Stimulated activated naive CD8-positive, alpha-beta T cell treated with anti-CD3 and anti-CD28 coated beads, Interleukin-15, Interleukin-2, amounts not matched to agents 100 U/mL and 50 U/mL, for 24 hours (primary cell): Measurements from ENCODE around the gene SLCO3A1.
A peak's percentile ranks its signal among the peaks of the same experiment; 100 is the strongest.

Experiments
- ATAC-seq: fragments of 150-1000 bp; cut with Tn5 transposase; one replicate; pipeline ENCODE4 v1.10.0; 2021
- DNase-seq: peaks from one replicate; pipeline ENCODE4 v3.0.0; 2021

The SLCO3A1 gene

DNA sequence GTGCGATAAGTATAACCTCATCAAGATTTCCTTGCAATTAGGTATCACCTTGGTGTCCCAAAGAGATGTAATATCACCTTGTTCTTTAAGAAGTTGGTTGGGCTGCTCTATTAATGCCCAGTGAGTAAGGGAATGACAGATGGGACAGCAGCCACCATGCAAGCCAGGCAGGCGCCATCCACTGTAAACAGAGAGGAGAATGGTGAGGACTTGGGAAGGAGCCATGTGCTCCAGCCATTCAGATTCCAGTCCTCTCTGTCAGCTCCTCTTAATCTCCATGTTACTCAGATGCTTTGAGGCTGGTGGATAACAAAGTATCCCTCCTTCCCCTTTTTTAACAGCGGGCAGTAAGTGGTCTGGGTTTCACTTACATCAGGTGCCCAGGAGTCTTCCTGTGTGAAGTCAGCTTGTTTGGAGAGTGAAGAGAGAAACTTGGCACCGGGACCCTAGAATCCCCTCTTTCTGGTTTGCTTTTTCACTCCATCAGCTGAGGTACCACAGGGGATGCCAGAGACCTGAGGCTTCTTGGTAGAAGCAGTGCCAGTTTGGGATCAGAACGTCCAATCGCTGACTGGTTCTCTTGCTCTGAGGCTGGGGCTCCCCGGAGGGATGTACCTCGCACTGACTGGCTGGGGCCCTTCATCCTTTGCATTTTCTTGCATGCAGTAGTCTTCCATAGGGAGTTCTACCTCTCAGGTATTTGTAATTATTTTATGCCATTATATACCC is 29.5 kb downstream of the SLCO3A1 start:
- DNase-seq (no peak), ATAC-seq (no peak)

GRCh38 chr15:91884606-91885005 is 31.1 kb downstream of the SLCO3A1 start:
- DNase-seq (no peak), ATAC-seq (no peak)

- ATAC-seq = no peak
- DNase-seq = no peak
Measured at GRCh38 chr15:91885054-91885453, 31.5 kb downstream of the SLCO3A1 start.

DNA sequence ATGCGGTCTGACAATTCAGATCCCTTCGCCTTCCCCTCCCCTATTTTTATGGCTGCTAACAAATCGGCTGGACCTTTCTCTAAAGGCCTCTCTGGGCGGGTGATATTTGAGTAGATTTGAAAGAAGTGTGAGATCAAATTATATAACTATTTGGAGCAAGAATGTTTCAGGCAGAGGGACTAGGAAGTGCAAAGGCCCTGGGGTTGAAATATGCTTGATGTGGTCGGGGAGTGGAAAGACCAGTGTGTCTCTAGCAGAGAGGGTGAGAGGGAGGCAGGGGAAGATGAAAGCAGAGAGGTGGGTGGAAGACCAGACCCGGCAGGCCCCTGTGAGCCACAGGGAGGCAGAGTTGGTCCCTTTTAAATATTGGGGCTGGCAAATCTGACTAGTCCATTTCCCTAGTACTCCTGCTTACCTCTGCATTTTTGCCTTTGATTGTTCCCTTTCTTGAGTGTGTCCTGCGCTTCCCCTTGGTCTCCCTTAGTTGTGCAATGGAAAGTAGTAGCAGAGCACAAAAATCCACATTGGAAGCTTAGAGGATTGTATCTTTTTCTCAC is 32.3 kb downstream of the SLCO3A1 start:
- DNase-seq (peak; percentile 23), ATAC-seq (peak; percentile 78)

DNA sequence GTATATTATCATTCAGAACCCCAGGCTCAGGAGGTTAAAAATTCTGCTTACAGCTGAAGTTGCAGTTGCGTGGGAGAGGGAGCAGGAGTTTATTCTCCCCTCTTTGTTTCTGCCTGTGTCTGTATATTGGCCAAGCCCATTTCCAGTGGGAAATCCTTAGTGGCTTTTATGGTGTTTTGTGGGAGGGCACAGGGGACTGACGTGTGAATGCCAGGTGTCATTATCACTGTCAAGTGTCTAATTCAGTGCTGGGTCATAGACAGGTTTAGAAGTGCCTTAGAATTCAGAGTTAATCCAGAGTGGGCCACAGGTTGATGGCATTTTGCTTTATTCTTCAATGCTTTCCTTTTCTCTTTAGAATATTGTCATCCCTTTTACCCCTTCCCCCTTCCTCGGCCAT is 33.4 kb downstream of the SLCO3A1 start:
- ATAC-seq = no peak
- no peak for DNase-seq

DNA sequence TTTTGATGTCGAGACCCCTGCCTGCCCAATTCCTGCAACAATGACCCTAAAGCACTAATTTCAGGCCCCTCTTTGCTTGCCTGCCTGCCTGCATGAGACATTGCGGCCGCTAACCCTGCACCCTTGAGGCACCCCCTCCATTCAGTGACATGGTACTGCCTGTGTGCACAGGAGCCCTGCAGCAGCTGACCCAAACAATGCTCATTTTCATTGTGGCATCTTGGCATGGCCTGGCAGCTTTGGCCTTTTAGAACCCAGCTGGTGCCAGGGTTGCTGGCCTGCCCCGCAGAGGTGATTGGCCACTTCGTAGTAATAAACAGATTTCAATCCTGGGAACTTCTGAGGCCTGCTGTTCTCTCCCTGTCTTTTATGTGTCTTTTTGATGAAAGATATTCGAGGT is 33.8 kb downstream of the SLCO3A1 start:
- no peak for ATAC-seq
- DNase-seq = no peak

GRCh38 chr15:91887921-91888373 is 34.4 kb downstream of the SLCO3A1 start:
- DNase-seq = no peak
- ATAC-seq = no peak

GRCh38 chr15:91889111-91889815 is 35.8 kb downstream of the SLCO3A1 start:
- ATAC-seq (no peak), DNase-seq (no peak)

- no peak for ATAC-seq
- no peak for DNase-seq
Measured at GRCh38 chr15:91890614-91891013, 37.1 kb downstream of the SLCO3A1 start.

DNA sequence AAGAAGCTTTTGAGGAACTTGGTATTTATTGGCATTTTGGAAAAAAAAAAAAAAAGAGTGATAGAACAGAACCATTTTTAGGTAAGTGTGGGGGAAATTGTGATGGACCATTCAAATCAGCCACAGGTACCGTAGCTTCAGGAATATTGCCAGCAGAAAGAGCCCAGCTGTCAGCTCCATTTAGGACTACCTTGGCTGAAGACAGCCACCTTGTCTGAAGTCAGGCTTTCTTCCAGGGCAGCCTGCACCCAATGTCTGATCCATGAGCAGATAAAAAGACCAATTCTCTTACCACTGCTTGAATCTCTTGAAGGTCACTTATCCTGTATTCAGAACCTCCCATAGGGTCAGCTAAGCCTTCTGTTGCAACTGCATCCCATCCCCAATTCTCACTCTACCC is 37.6 kb downstream of the SLCO3A1 start:
- no peak for DNase-seq
- no peak for ATAC-seq

DNA sequence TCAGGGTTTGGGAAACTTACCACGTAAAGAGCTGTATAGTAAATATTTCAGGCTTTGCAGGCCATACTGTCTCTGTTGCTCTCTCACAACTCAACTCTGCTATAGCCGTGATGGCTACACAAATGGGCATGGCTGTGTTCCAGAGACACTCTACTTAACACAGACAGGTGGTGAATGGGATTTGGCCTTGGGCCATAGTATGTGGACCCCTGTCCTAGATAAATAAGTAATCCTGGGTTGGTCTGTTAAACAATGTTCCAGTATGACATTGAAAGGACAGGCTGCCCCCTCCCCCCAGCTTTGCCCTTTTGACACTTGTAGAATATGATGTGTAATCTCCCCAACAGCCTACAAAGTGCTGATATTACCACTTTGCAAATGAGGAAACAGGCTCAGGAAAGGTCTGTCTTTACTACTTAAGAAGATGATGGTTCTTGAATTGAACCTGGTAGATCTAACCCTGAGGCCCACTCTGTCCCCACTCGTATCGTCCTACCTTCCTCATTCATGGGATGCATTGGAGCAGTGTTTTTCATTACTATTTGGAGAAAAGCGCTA is 38.4 kb downstream of the SLCO3A1 start:
- no peak for ATAC-seq
- no peak for DNase-seq

GRCh38 chr15:91892436-91892835 is 38.9 kb downstream of the SLCO3A1 start:
- DNase-seq (no peak), ATAC-seq (no peak)

DNA sequence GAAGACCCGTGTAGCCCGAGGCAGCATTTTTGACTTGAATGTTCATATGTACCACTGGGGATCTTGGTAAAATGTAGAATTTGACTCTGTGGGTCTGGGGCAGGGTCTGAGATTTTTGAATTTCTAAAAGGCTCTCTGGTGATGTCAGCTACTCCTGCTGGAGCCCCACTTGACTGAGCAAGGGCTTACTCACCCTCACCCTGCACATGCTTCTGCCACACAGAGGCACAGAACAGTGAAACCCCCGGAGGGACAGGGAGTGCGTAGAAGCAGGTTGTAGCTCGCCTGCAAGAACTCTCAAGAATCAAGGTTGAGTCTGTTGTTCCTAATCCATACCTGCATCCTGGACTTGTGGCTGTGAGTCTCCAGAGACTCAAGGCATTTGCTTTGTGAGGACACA is 41.1 kb downstream of the SLCO3A1 start:
- DNase-seq = no peak
- no peak for ATAC-seq

- no peak for ATAC-seq
- DNase-seq = no peak
Measured at GRCh38 chr15:91895051-91895450, 41.5 kb downstream of the SLCO3A1 start.

DNA sequence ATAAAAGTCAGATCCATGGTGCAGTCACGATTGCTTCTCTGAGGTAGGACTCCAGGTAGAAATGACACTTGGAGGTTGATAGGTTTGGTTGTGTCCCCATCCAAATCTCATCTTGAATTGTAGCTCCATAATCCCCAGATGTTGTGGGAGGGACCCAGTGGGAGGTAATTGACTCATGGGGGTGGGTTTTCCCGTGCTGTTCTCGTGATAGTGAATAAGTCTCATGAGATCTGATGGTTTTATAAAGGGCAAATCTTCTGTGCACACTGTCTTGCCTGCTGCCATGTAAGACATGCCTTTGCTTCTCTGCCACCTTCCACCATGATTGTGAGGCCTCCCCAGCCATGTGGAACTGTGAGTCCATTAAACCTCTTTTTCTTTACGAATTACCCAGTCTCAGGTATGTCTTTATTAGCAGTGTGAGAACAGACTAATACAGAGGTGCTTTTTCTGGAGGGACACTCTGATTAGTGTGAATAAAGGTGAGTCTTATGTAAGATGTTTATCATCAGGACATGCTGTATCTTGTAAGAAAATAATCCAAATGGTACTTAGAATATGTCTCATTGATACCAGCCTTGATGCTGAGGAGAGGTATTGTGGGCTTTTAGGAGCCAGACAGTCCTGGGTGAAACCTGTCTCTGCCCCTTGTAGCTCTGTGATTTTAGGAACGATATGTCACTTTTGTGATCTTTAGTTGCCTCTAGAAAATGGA is 43.0 kb downstream of the SLCO3A1 start:
- DNase-seq (no peak), ATAC-seq (no peak)

- DNase-seq = no peak
- no peak for ATAC-seq
Measured at GRCh38 chr15:91897585-91898372, 44.3 kb downstream of the SLCO3A1 start.

- no peak for DNase-seq
- ATAC-seq = no peak
Measured at GRCh38 chr15:91898843-91899242, 45.3 kb downstream of the SLCO3A1 start.

DNA sequence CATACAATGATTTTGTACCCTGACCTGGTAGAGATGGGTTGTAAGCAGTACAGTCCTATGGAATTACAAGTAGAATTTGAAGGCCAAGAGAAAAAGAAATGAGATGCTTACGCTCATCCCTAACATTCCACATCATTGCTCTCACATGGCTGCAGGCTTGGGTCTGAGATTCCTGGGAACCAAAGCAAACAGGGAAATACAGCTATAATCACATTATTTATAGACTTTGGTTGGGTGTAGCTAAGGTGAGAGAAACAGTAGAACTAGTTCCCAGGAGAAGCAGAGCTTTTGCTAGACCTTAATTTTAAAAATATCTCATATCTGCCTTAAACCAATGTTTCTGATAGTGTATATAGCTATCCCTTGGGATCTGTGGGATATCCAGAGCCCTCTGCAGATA is 51.4 kb downstream of the SLCO3A1 start:
- DNase-seq = no peak
- ATAC-seq = no peak

DNA sequence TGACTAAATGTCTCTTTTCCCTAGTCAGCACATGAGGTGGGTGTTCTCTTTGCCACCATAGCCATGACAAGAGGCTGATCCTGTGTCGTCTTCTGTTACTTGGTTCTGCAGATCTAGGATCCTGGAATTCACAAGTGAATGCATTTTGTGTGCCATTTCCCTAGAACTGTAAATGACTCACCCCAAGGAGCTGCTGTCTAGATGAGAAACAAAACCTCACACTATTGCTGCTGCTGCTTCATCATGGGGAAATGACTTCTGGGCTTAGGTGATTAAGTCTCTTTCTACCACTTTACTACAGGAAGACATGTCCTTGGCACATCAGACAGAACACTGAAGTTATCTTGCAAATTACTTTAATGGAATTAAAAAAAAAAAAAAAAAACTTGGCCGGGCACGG is 54.9 kb downstream of the SLCO3A1 start:
- ATAC-seq = peak; percentile 78
- no peak for DNase-seq

- DNase-seq (no peak), ATAC-seq (no peak)
Measured at GRCh38 chr15:91909111-91909510, 55.6 kb downstream of the SLCO3A1 start.

GRCh38 chr15:91909574-91909973 is 56.1 kb downstream of the SLCO3A1 start:
- DNase-seq (no peak), ATAC-seq (no peak)

GRCh38 chr15:91911844-91912243 is 58.3 kb downstream of the SLCO3A1 start:
- DNase-seq (no peak), ATAC-seq (no peak)
